NCI-H128 (cell line): Measurements from ENCODE around the gene TTC3.
"Not testable (repeated sequence)": the region's sequence is repeated elsewhere in the genome, so short reads cannot be mapped to it uniquely, and the experiment has no call there.

ENCODE experiments used
- DNase-seq: peaks from one replicate; lab custom pipeline; 2025; ENCODE audit not compliant: unreplicated experiment; lab: John Stamatoyannopoulos, UW

The TTC3 gene

DNA sequence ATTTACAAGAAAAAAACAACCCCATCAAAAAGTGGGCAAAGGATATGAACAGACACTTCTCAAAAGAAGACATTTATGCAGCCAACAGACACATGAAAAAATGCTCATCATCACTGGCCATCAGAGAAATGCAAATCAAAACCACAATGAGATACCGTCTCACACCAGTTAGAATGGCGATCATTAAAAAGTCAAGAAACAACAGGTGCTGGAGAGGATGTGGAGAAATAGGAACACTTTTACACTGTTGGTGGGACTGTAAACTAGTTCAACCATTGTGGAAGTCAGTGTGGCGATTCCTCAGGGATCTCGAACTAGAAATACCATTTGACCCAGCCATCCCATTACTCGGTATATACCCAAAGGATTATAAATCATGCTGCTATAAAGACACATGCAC, 70.3 kb downstream of the TTC3 start:
- not testable (repeated sequence) for DNase-seq

DNA sequence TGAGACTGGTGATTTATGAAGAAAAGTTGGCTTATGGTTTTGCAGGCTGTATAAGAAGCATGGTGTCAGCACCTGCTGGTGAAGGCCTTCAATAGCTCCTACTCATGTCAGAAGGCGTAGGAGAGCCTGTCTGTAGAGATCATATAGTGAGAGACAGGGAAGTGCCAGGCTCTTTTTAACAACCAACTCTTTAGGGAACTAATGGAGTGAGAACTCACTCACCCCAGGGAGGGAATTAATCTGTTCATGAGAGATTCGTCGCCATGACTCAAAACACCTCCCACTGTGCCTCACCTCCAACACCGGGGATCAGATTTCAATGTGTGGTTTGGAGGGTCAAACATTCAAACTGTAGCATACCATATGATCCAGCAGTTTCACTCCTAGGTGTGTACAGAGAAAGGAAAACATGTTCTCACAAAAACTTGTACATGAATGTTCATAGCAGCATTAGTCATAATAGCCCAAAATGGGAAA, 72.6 kb downstream of the TTC3 start:
- no peak for DNase-seq

DNA sequence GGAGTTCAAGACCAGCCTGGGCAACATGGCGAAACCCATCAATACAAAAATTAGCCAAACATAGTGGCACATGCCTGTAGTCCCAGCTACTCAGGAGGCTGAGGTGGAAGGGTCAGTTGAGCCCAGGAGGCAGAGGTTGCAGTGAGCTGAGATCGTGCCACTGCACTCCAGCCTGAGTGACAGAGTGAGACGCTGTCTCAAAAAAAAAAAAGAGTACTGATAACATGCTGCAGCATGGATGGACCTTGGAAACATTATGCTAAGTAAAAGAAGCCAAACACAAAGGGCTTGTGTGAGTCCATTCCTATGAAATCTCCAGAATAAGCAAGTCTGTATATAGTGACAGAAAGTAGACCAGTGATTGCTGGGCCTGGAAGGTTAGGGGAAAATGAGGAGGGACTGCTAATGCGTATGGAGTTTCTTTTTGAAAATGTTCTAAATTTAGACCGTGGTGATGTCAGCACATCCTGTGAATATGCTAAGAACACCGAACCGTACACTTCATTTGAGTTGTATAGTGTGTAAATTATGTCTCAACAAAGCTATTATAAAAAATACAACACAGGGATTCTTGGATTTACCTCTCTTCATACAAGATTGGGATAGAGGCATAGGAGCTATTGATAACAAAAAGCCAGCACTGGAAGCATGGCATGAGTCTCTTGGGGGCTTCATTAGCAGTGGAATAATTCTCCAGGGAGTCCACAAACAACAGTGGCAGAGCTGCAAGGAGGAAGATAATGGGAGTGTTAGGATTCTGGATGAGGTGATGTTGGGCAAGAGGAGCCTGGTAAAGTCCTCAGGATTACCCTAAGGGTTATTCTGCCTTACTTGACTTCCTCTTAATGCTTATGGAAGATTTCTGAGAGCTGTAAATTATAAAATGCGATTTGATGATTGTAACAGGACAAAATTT, 73.5 kb downstream of the TTC3 start:
- DNase-seq = no peak

DNA sequence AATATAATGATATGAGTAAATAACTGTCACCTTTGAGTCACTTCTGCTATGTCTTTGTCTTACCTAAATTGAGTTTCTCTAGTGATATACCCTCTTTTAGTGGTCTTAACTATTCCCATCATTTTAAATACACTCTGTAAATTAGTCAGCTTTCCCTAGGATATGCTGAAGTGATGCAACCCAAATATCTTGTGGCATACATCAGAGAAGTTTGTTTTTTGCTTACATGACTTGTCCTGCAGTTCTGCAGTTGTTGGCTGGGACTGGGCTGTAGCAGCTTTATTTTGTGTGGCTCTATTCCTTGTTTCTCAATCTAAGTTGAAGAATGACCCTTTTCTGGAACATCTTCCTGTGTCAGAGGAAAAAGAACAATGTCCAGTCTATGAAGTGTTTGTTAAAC, 76.4 kb downstream of the TTC3 start:
- DNase-seq = no peak

DNA sequence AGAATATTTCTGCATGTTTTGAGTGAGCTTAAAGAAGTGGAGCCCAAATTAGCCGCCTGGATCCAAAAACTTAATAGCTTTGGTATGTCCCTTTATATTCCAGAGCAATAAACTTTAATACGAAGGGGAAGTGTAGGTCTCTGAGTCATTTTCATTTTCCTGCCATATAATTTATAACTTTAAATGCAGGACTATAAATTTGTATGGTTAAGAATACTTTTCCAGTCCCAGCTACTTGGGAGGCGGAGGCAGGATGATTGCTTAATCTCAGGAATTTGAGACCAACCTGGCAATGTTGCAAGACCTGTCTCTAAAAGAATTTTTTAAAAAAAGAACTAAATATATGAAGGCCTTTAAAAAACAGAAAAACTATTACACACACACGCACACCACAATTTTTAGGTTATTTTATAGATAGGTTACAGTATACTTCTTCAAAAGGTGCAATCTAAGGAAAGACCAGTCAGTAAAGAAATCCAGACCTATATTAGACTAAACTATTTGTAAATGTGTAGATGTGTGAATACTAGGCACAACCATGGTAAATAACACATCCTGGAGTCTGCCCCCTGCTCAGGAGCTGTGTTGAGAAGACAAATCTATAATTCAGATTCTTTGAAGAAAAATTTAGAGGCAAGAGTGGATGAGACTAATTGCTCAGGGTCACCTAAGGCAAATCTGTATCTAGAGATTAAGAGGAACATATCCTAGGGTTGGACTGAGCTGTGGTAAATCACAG, 80.3 kb downstream of the TTC3 start:
- DNase-seq = no peak

DNA sequence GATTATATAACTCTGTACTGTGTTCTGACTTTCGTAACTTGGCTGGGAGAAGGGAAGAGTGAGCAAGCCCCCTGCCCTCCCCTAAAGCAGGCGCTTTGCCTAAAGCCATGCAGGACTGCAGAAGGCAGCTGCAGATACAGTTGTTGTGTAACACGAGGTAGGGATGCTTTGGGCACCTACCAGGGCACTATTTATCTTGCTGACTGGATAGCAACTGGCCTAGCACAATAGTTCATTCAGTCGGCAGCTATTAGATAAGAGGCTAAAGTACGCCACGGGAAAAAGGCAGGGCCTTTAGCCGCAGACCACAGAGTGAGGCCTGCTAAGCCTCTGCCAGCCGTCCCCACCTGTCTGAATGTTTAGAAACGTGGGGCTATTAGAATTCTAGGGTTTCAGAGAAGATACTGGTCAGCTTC, 80.9 kb downstream of the TTC3 start:
- DNase-seq = no peak

- DNase-seq = no peak
These were observed 82.1 kb downstream of the TTC3 start for GRCh38 chr21:37155186-37155585.

GRCh38 chr21:37157938-37158337, 84.9 kb downstream of the TTC3 start:
- no peak for DNase-seq

- DNase-seq = no peak
These were observed 86.2 kb downstream of the TTC3 start for GRCh38 chr21:37159053-37159776.

- no peak for DNase-seq
These were observed 86.9 kb downstream of the TTC3 start for GRCh38 chr21:37159949-37160348.

DNA sequence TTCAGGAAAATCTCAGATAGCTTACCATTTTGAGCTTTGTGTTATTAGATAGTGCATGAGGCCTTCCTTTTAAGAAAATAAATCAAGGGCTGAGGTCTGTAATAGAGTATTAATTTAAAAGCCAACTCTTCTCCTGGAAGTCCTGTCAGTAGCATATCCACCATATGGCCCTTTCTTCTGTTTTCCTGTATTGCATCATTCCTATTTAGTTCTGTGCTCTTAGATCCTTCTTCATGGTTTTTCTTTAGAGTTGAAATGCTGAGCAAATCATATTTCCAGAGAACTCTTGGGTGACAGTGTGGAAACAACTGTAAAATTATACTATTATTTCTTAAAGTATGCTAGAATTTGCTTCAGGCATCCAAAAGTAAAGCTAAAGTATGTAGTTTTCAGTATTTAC, 91.7 kb downstream of the TTC3 start:
- DNase-seq = no peak

DNA sequence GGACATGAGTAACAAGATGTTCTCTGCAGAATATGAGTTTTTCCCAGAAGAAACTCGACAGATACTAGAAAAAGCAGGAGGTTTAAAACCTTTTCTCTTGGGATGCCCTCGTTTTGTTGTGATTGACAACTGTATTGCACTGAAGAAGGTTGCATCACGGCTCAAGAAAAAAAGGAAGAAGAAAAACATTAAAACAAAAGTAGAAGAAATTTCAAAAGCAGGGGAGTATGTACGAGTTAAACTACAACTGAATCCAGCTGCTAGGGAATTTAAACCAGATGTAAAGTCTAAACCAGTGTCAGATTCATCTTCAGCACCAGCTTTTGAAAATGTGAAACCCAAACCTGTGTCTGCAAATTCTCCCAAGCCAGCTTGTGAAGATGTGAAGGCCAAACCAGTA, 92.5 kb downstream of the TTC3 start:
- no peak for DNase-seq

- DNase-seq = no peak
These were observed 93.7 kb downstream of the TTC3 start for GRCh38 chr21:37166733-37167132.

DNA sequence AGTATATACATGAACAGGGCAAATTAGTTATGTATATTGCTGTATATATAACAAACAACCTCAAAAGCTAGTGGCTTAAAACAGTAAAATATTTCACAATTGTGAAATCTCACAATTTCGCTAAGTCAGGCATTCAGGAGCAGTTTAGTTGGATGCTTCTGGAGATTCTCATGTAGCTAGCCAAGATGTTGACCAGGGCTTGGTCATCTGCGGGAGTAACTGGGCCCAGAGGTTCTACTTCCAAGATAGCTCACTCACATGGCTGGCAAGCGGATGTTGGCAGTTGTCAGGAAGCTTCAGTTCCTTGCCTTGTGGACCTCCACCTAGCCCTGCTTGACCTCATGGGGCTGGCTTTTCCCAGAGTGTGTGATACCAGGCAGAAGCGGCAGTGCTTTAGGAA, 95.6 kb downstream of the TTC3 start:
- DNase-seq = no peak

DNA sequence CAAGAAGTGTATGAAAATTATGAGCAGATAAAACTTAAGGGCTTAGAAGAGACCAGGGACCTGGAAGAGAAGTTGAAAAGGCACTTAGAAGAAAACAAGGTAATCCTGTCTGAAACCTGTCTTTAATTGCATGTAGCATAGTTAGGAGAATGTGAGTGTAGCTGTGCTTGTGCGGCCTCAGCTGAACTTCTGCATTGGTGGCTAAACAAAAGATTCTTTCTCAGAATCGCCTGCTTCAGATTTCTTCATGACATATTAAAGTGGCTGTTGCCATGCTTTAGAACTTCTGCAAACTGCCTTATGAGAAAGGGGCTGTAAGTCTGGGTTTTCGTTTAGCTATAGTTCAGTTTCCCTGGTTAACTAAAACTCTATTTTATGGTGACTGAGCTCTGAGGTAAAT, 99.6 kb downstream of the TTC3 start:
- no peak for DNase-seq

GRCh38 chr21:37176716-37177115, 103.7 kb downstream of the TTC3 start:
- no peak for DNase-seq

DNA sequence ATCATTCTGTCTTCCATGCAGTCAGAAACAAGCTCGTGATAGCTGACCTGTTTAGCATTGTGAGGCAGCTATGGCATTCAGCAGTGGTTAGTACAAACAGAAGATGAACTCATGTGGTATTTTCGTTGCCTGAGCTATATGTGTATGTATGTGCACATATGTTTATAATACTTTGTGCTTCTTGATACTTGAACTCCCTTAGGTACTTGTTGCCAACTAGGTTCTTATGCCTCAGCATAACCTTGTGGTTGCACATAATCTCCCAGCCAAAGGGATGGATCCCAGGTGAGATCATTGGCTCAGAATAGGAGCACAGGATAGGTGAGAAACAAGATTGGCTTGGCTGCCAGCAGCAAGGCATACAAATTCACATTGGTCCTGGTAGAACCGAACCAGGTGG, 108.0 kb downstream of the TTC3 start:
- no peak for DNase-seq

- no peak for DNase-seq
These were observed 109.2 kb downstream of the TTC3 start for GRCh38 chr21:37182222-37182621.

- DNase-seq = no peak
These were observed 110.7 kb downstream of the TTC3 start for GRCh38 chr21:37183749-37184148.

DNA sequence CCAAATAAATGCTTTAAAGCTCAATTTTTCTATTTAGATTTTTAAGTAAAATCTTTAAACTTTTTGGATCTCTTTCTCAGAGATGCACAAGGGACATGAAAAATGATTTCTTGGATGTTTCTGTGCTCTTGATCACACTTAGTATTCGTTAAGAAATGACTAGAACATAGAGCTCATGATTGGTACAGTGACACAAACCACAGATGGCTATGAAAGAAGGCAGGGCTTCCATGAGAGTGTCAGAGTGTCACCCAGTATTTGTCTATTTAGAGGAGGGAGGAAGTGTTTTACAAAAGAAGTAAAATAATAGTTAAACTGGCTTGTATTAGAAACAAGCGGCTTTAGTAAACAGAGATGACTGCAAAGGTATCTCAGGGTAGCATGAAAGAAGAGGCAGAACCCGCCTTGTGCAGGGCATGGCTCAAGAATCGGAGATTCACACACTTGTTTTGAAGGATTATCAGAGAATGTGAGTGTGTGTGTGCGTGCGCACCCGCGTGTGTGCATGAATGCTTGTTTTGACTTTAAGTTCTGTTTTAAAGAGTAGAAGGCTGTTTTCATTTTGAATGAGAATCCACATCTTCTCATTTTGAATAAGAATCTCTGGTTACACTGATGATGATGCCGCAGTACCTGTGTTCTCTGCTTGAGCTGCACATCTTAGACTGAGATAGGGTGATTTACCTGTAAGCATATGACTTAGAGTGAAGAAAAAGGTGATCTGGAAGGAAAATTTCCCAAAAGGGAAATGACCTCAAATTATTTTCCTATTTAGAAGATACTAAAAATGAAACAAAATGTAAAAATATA, 111.9 kb downstream of the TTC3 start:
- no peak for DNase-seq

- no peak for DNase-seq
These were observed 113.9 kb downstream of the TTC3 start for GRCh38 chr21:37186983-37187382.
